Activated naive CD4-positive, alpha-beta T cell treated with anti-CD3 and anti-CD28 coated beads for 36 hours (primary cell): ENCODE results near the gene GGPS1. TPM values are rescaled to one million over a fixed set of nuclear protein-coding genes. Genes with fewer than 3 reads are reported as not detected.

Experiments
- CTCF ChIA-PET: fragments of 350-600 bp; sonication (Branson Sonifier 250); formaldehyde crosslinking; loops from one replicate; lab custom pipeline; 2021; ENCODE audit warnings: antibody characterized with exemption; lab: Charles Lee
- DNase-seq: peaks from one replicate; pipeline ENCODE4 v3.0.0-alpha.2; 2020
- H3K27ac Mint-ChIP-seq: one replicate; pipeline ENCODE4 v1.8.0; 2021; ENCODE audit warnings: mild to moderate bottlenecking, mixed read lengths
- H3K27me3 Mint-ChIP-seq: one replicate; pipeline ENCODE4 v1.8.0; 2021; ENCODE audit warnings: low read depth, mixed read lengths
- H3K36me3 Mint-ChIP-seq: one replicate; pipeline ENCODE4 v1.8.0; 2021; ENCODE audit warnings: low read depth, mixed read lengths
- H3K4me1 Mint-ChIP-seq: one replicate; pipeline ENCODE4 v1.8.0; 2021; ENCODE audit warnings: low read depth, mixed read lengths
- H3K4me3 Mint-ChIP-seq: one replicate; pipeline ENCODE4 v1.8.0; 2021; ENCODE audit warnings: mild to moderate bottlenecking, moderate library complexity, mixed read lengths
- H3K9me3 Mint-ChIP-seq: one replicate; pipeline ENCODE4 v1.8.0; 2021; ENCODE audit warnings: mixed read lengths
- intact Hi-C: fragments of 100-400 bp; cut with micrococcal nuclease; formaldehyde crosslinking; loops from one replicate; pipeline ENCODE4 v1.15.1; 2023
- total RNA-seq, 2 experiments: library from RNA; stranded (reverse); gene quantifications; one replicate each; pipeline ENCODE4 v1.2.3, GENCODE V29; 2021

Gene GGPS1
- total RNA-seq, 2 experiments from 2014 or later = 35.3 to 36.9 TPM

GRCh38 chr1:235325854-235326253 lies 2.5 kb upstream of the GGPS1 start:
- Mint-ChIP-seq H3K27me3 (no peaks in the 10 kb centered on the region), H3K4me1 (peaks cover 40% of the 10 kb centered on the region), H3K27ac (peak overlapping the region; percentile 91), H3K4me3 (peak overlapping the region; percentile 93), H3K9me3 (no peaks in the 10 kb centered on the region), H3K36me3 (peaks cover 24% of the 10 kb centered on the region)
- no peak for DNase-seq
- CTCF ChIA-PET = interaction anchor here (0.8 kb wide), 1 partner anchor 64 kb away, joined by 3 read pairs; no protein-coding TSS in a partner anchor
- intact Hi-C loops = loop anchor here (5.0 kb wide), 2 partner anchors 224 to 604 kb away; no protein-coding TSS in a partner anchor

GRCh38 chr1:235326719-235327558 lies 1.4 kb upstream of the GGPS1 start:
- H3K27ac Mint-ChIP-seq = peak overlapping the region; percentile 91
- intact Hi-C loops = loop anchor here (5.0 kb wide), 2 partner anchors 225 to 605 kb away; no protein-coding TSS in a partner anchor
- peaks cover 19% of the 10 kb centered on the region for H3K36me3 Mint-ChIP-seq

GRCh38 chr1:235327559-235328270 lies 655 bp upstream of the GGPS1 start, which contains the start of gene ARID4B:
Gene ARID4B (minus strand): TSS chr1:235328179. CDS start chr1:235326919, 1,260 bp downstream.
- Mint-ChIP-seq H3K4me3 (peak within 1 kb of the TSS; percentile 93), H3K27me3 (no peaks in the 10 kb centered on the region), H3K9me3 (no peaks in the 10 kb centered on the region), H3K27ac (peak within 1 kb of the TSS; percentile 94), H3K4me1 (peaks cover 30% of the 10 kb centered on the region), H3K36me3 (peaks cover 14% of the 10 kb centered on the region)
- no peak for DNase-seq
- CTCF ChIA-PET = interaction anchor here (1.2 to 1.3 kb wide), 2 partner anchors 20 to 51 kb away, joined by 3 to 4 read pairs; no protein-coding TSS in a partner anchor
- intact Hi-C loops = loop anchor here (1.0 to 5.0 kb wide), 19 partner anchors 10 to 957 kb away; partner anchors contain the start of genes B3GALNT2, COA6, RBM34 and TARBP1

More at GRCh38 chr1:235326719-235327558, 1.4 kb upstream of the GGPS1 start:
- peak; percentile 80 for DNase-seq
- Mint-ChIP-seq H3K9me3 (no peaks in the 10 kb centered on the region), H3K4me3 (peak overlapping the region; percentile 93), H3K4me1 (peaks cover 30% of the 10 kb centered on the region), H3K27me3 (no peaks in the 10 kb centered on the region)
- CTCF ChIA-PET = no interaction called here

GRCh38 chr1:235329139-235329902 lies 951 bp downstream of the GGPS1 start:
- DNase-seq = peak; percentile 67
- intact Hi-C loops = loop anchor here (1.0 to 5.0 kb wide), 9 partner anchors 76 to 955 kb away; partner anchors contain the start of gene TARBP1
- CTCF ChIA-PET = interaction anchor here (0.6 to 2.7 kb wide), 7 partner anchors 11 to 98 kb away, joined by 3 to 17 read pairs (median 4); no protein-coding TSS in a partner anchor
- H3K4me3 Mint-ChIP-seq = no peak overlapping the region
- no peaks in the 10 kb centered on the region for H3K9me3 Mint-ChIP-seq
- peaks cover 30% of the 10 kb centered on the region for H3K4me1 Mint-ChIP-seq
- no peaks in the 10 kb centered on the region for H3K27me3 Mint-ChIP-seq
- peaks cover 14% of the 10 kb centered on the region for H3K36me3 Mint-ChIP-seq
- no peak overlapping the region for H3K27ac Mint-ChIP-seq

GRCh38 chr1:235330918-235331285 lies 2.5 kb downstream of the GGPS1 start:
- no peak for DNase-seq
- no peaks in the 10 kb centered on the region for H3K27me3 Mint-ChIP-seq
- CTCF ChIA-PET = interaction anchor here (0.6 to 2.7 kb wide), 6 partner anchors 14 to 225 kb away, joined by 3 to 17 read pairs (median 4); no protein-coding TSS in a partner anchor
- no peaks in the 10 kb centered on the region for H3K9me3 Mint-ChIP-seq
- H3K4me1 Mint-ChIP-seq = peaks cover 26% of the 10 kb centered on the region
- H3K4me3 Mint-ChIP-seq = no peak overlapping the region
- intact Hi-C loops = no loop called here
- no peak overlapping the region for H3K27ac Mint-ChIP-seq
- peaks cover 13% of the 10 kb centered on the region for H3K36me3 Mint-ChIP-seq

- Mint-ChIP-seq H3K27me3 (no peaks in the 10 kb centered on the region), H3K27ac (no peak overlapping the region), H3K4me3 (no peak overlapping the region), H3K36me3 (peaks cover 14% of the 10 kb centered on the region), H3K9me3 (no peaks in the 10 kb centered on the region), H3K4me1 (peaks cover 27% of the 10 kb centered on the region)
- intact Hi-C loops = no loop called here
- DNase-seq = no peak
- CTCF ChIA-PET = interaction anchor here (0.6 to 2.7 kb wide), 6 partner anchors 14 to 226 kb away, joined by 3 to 17 read pairs (median 4); no protein-coding TSS in a partner anchor
These were observed 3.0 kb downstream of the GGPS1 start for GRCh38 chr1:235331401-235331800.

- CTCF ChIA-PET = interaction anchor here (0.5 to 3.3 kb wide), 3 partner anchors 21 to 123 kb away, joined by 3 to 9 read pairs (median 7); no protein-coding TSS in a partner anchor
- Mint-ChIP-seq H3K27ac (peak overlapping the region; percentile 74), H3K4me1 (peaks cover 38% of the 10 kb centered on the region), H3K4me3 (peak overlapping the region; percentile 37), H3K9me3 (no peaks in the 10 kb centered on the region), H3K27me3 (no peaks in the 10 kb centered on the region), H3K36me3 (peaks cover 14% of the 10 kb centered on the region)
- intact Hi-C loops = loop anchor here (1.0 kb wide), 1 partner anchor 233 kb away; no protein-coding TSS in a partner anchor
- DNase-seq = peak; percentile 23
These were observed 8.5 kb downstream of the GGPS1 start for GRCh38 chr1:235336903-235337302.

- intact Hi-C loops = no loop called here
- H3K4me3 Mint-ChIP-seq = no peak overlapping the region
- DNase-seq = no peak
- no peaks in the 10 kb centered on the region for H3K9me3 Mint-ChIP-seq
- peaks cover 30% of the 10 kb centered on the region for H3K4me1 Mint-ChIP-seq
- H3K27me3 Mint-ChIP-seq = no peaks in the 10 kb centered on the region
- CTCF ChIA-PET = interaction anchor here (0.6 to 2.7 kb wide), 3 partner anchors 32 to 77 kb away, joined by 4 to 11 read pairs (median 4); no protein-coding TSS in a partner anchor
- H3K27ac Mint-ChIP-seq = no peak overlapping the region
- peaks cover 22% of the 10 kb centered on the region for H3K36me3 Mint-ChIP-seq
These were observed 11.4 kb downstream of the GGPS1 start for GRCh38 chr1:235339746-235340145.

- no peaks in the 10 kb centered on the region for H3K9me3 Mint-ChIP-seq
- no peak for DNase-seq
- intact Hi-C loops = no loop called here
- H3K36me3 Mint-ChIP-seq = peaks cover 21% of the 10 kb centered on the region
- H3K4me1 Mint-ChIP-seq = peaks cover 27% of the 10 kb centered on the region
- H3K4me3 Mint-ChIP-seq = no peak overlapping the region
- H3K27ac Mint-ChIP-seq = no peak overlapping the region
- H3K27me3 Mint-ChIP-seq = no peaks in the 10 kb centered on the region
- CTCF ChIA-PET = interaction anchor here (0.6 to 2.7 kb wide), 4 partner anchors 24 to 237 kb away, joined by 3 to 11 read pairs (median 4); no protein-coding TSS in a partner anchor
These were observed 13.0 kb downstream of the GGPS1 start for GRCh38 chr1:235341334-235341733.

- Mint-ChIP-seq H3K4me1 (peaks cover 21% of the 10 kb centered on the region), H3K36me3 (peaks cover 20% of the 10 kb centered on the region), H3K27ac (peak overlapping the region; percentile 0), H3K27me3 (no peaks in the 10 kb centered on the region), H3K4me3 (no peak overlapping the region), H3K9me3 (no peaks in the 10 kb centered on the region)
- intact Hi-C loops = no loop called here
- DNase-seq = no peak
- CTCF ChIA-PET = interaction anchor here (0.6 to 1.4 kb wide), 3 partner anchors 23 to 237 kb away, joined by 3 to 4 read pairs (median 4); no protein-coding TSS in a partner anchor
These were observed 13.7 kb downstream of the GGPS1 start for GRCh38 chr1:235342039-235342438.

GRCh38 chr1:235342471-235342870 lies 14.1 kb downstream of the GGPS1 start:
- H3K27me3 Mint-ChIP-seq = no peaks in the 10 kb centered on the region
- intact Hi-C loops = no loop called here
- peaks cover 18% of the 10 kb centered on the region for H3K4me1 Mint-ChIP-seq
- peak overlapping the region; percentile 0 for H3K27ac Mint-ChIP-seq
- no peaks in the 10 kb centered on the region for H3K9me3 Mint-ChIP-seq
- CTCF ChIA-PET = interaction anchor here (0.6 to 1.4 kb wide), 2 partner anchors 71 to 238 kb away, joined by 4 read pairs; no protein-coding TSS in a partner anchor
- H3K36me3 Mint-ChIP-seq = peaks cover 20% of the 10 kb centered on the region
- H3K4me3 Mint-ChIP-seq = no peak overlapping the region
- DNase-seq = no peak
